ENCODE measurements around the gene LRIG1.

The LRIG1 gene

GRCh38 chr3:66473692-66474091, 27.1 kb downstream of the LRIG1 start:
- Histone ChIP-seq H3K9me3 (ENCODE audit: control insufficient read depth, low read length) (no peaks in the 10 kb centered on the region), H3K4me1 (ENCODE audit: control insufficient read depth, insufficient read depth, low read length) (peaks cover 63% of the 10 kb centered on the region)

GRCh38 chr3:66473181-66473580, 27.6 kb downstream of the LRIG1 start:
- H3K4me3 ChIP-seq (ENCODE audit: low read length) = no peak overlapping the region
- H3K36me3 ChIP-seq (ENCODE audit: control insufficient read depth, insufficient read depth, low read length) = no peaks in the 10 kb centered on the region
- peak overlapping the region; percentile 2 for H3K9ac ChIP-seq (ENCODE audit: low read length)
- H3K9me3 ChIP-seq (ENCODE audit: control insufficient read depth, low read length) = no peaks in the 10 kb centered on the region
- peaks cover 63% of the 10 kb centered on the region for H3K4me1 ChIP-seq (ENCODE audit: control insufficient read depth, insufficient read depth, low read length)
- no peaks in the 10 kb centered on the region for H3K27me3 ChIP-seq (ENCODE audit: control insufficient read depth, insufficient read depth, low read length)

More at GRCh38 chr3:66473692-66474091, 27.1 kb downstream of the LRIG1 start:
- H3K27me3 ChIP-seq (ENCODE audit: control insufficient read depth, insufficient read depth, low read length) = no peaks in the 10 kb centered on the region
- H3K9ac ChIP-seq (ENCODE audit: low read length) = no peak overlapping the region
- H3K4me3 ChIP-seq (ENCODE audit: low read length) = no peak overlapping the region
- H3K36me3 ChIP-seq (ENCODE audit: control insufficient read depth, insufficient read depth, low read length) = no peaks in the 10 kb centered on the region

GRCh38 chr3:66472313-66473134, 28.3 kb downstream of the LRIG1 start:
- Histone ChIP-seq H3K4me1 (ENCODE audit: control insufficient read depth, insufficient read depth, low read length) (peaks cover 63% of the 10 kb centered on the region), H3K9me3 (ENCODE audit: control insufficient read depth, low read length) (no peaks in the 10 kb centered on the region), H3K36me3 (ENCODE audit: control insufficient read depth, insufficient read depth, low read length) (no peaks in the 10 kb centered on the region), H3K9ac (ENCODE audit: low read length) (peak overlapping the region; percentile 2), H3K27me3 (ENCODE audit: control insufficient read depth, insufficient read depth, low read length) (no peaks in the 10 kb centered on the region), H3K4me3 (ENCODE audit: low read length) (no peak overlapping the region)

DNA sequence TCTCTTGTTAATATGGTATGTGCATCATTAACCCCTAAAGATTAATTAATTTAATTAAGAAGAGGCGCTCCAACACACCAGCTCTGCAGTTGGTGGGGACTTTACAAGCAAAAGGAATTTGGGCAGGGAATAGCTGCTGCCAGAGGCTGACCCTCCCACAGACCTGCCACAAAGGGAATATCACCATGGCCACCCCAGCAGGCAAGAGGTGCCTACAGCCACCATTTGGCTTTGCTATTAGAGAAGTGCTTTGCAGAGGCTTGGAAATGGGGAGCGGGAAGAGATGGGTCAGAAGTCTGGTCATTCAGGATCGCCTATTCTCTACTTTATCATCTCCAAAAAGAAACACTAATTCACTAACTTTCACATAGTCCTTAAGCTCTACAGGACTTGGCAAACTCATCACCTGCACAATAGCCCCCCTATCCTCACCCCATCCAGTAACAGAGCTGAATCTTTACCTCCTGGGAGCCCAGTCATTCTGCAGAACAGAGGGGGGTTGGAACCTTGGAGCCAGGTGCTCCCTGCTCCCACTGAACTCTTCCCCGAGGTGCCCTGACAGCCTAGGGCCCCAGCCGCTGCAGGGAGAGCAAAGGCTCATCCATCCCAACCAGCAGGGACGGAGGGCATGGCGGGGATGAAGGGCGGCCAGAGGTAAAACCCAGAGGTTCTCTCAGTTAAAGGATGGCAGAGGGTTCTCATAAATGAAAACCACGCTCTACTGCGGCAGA, 29.7 kb downstream of the LRIG1 start:
- H3K4me1 ChIP-seq (ENCODE audit: control insufficient read depth, insufficient read depth, low read length) = peaks cover 52% of the 10 kb centered on the region
- H3K4me3 ChIP-seq (ENCODE audit: low read length) = no peak overlapping the region
- H3K36me3 ChIP-seq (ENCODE audit: control insufficient read depth, insufficient read depth, low read length) = no peaks in the 10 kb centered on the region
- no peak overlapping the region for H3K9ac ChIP-seq (ENCODE audit: low read length)
- no peaks in the 10 kb centered on the region for H3K9me3 ChIP-seq (ENCODE audit: control insufficient read depth, low read length)
- no peaks in the 10 kb centered on the region for H3K27me3 ChIP-seq (ENCODE audit: control insufficient read depth, insufficient read depth, low read length)

GRCh38 chr3:66470285-66470684, 30.5 kb downstream of the LRIG1 start:
- H3K4me3 ChIP-seq (ENCODE audit: low read length) = no peak overlapping the region
- H3K9me3 ChIP-seq (ENCODE audit: control insufficient read depth, low read length) = no peaks in the 10 kb centered on the region
- H3K36me3 ChIP-seq (ENCODE audit: control insufficient read depth, insufficient read depth, low read length) = no peaks in the 10 kb centered on the region
- no peaks in the 10 kb centered on the region for H3K27me3 ChIP-seq (ENCODE audit: control insufficient read depth, insufficient read depth, low read length)
- no peak overlapping the region for H3K9ac ChIP-seq (ENCODE audit: low read length)
- peaks cover 43% of the 10 kb centered on the region for H3K4me1 ChIP-seq (ENCODE audit: control insufficient read depth, insufficient read depth, low read length)

GRCh38 chr3:66469220-66469640, 31.6 kb downstream of the LRIG1 start:
- no peak overlapping the region for H3K4me3 ChIP-seq (ENCODE audit: low read length)
- no peak overlapping the region for H3K9ac ChIP-seq (ENCODE audit: low read length)
- no peaks in the 10 kb centered on the region for H3K27me3 ChIP-seq (ENCODE audit: control insufficient read depth, insufficient read depth, low read length)
- no peaks in the 10 kb centered on the region for H3K9me3 ChIP-seq (ENCODE audit: control insufficient read depth, low read length)
- H3K4me1 ChIP-seq (ENCODE audit: control insufficient read depth, insufficient read depth, low read length) = peaks cover 43% of the 10 kb centered on the region
- no peaks in the 10 kb centered on the region for H3K36me3 ChIP-seq (ENCODE audit: control insufficient read depth, insufficient read depth, low read length)

- Histone ChIP-seq H3K36me3 (ENCODE audit: control insufficient read depth, insufficient read depth, low read length) (no peaks in the 10 kb centered on the region), H3K9me3 (ENCODE audit: control insufficient read depth, low read length) (no peaks in the 10 kb centered on the region), H3K27me3 (ENCODE audit: control insufficient read depth, insufficient read depth, low read length) (no peaks in the 10 kb centered on the region), H3K4me3 (ENCODE audit: low read length) (no peak overlapping the region), H3K9ac (ENCODE audit: low read length) (no peak overlapping the region), H3K4me1 (ENCODE audit: control insufficient read depth, insufficient read depth, low read length) (peaks cover 45% of the 10 kb centered on the region)
Measured at GRCh38 chr3:66467996-66468735, 32.7 kb downstream of the LRIG1 start.

DNA sequence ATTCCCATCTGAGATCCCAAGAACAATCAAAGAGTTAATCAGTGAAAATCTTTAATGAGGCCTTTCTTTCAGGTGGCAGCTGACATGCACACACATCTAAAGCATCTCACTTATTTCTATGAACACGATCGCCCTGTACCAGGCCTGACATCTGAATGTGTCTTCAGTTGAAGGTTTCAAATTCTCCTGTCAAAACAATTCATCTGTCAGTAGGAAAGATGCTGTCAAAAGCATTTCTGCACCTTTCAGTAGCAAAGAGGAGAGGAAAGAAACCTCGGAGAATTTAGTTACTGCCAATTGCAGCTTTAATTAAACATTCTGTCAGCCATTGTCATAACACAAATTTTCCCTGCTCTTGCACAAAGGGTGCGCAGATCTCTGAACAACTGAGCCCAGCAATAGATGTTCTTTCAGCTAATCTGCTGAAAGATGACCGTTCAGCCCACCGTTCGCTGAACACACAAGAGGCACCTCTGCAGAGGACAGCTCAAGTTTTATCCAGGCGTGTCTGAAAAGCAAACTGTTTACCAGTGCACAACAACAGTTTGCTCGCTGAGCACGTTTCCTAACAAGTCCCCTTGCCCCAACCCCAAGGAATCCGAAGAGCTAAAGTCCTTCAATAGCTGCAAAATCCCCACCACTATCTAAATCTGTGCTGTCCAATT, 34.1 kb downstream of the LRIG1 start:
- H3K9me3 ChIP-seq (ENCODE audit: control insufficient read depth, low read length) = no peaks in the 10 kb centered on the region
- H3K27me3 ChIP-seq (ENCODE audit: control insufficient read depth, insufficient read depth, low read length) = no peaks in the 10 kb centered on the region
- no peak overlapping the region for H3K9ac ChIP-seq (ENCODE audit: low read length)
- no peaks in the 10 kb centered on the region for H3K36me3 ChIP-seq (ENCODE audit: control insufficient read depth, insufficient read depth, low read length)
- H3K4me1 ChIP-seq (ENCODE audit: control insufficient read depth, insufficient read depth, low read length) = peaks cover 55% of the 10 kb centered on the region
- H3K4me3 ChIP-seq (ENCODE audit: low read length) = no peak overlapping the region

- peaks cover 56% of the 10 kb centered on the region for H3K4me1 ChIP-seq (ENCODE audit: control insufficient read depth, insufficient read depth, low read length)
- no peaks in the 10 kb centered on the region for H3K27me3 ChIP-seq (ENCODE audit: control insufficient read depth, insufficient read depth, low read length)
- no peaks in the 10 kb centered on the region for H3K9me3 ChIP-seq (ENCODE audit: control insufficient read depth, low read length)
- H3K4me3 ChIP-seq (ENCODE audit: low read length) = no peak overlapping the region
- no peak overlapping the region for H3K9ac ChIP-seq (ENCODE audit: low read length)
- H3K36me3 ChIP-seq (ENCODE audit: control insufficient read depth, insufficient read depth, low read length) = no peaks in the 10 kb centered on the region
Measured at GRCh38 chr3:66465587-66465986, 35.2 kb downstream of the LRIG1 start.

DNA sequence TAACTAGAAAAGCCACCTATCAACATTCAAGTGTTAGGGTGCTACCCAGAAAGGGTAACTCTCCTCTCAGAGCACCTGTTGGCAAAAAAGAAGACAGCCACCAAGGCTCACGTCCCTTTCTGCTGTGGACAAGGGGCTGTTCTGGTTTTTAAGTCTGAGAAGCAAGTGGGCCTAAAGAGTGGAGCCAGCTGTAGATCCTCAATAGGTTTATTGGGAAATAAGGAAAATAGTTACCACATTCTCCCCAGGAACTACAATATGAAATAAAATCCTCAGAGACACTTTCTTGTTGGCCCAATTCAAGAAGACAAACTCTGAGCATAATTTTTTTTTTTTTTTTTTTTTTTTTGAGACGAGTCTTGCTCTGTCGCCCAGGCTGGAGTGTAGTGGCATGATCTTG, 35.8 kb downstream of the LRIG1 start:
- H3K36me3 ChIP-seq (ENCODE audit: control insufficient read depth, insufficient read depth, low read length) = no peaks in the 10 kb centered on the region
- no peaks in the 10 kb centered on the region for H3K27me3 ChIP-seq (ENCODE audit: control insufficient read depth, insufficient read depth, low read length)
- no peak overlapping the region for H3K4me3 ChIP-seq (ENCODE audit: low read length)
- no peak overlapping the region for H3K9ac ChIP-seq (ENCODE audit: low read length)
- H3K9me3 ChIP-seq (ENCODE audit: control insufficient read depth, low read length) = no peaks in the 10 kb centered on the region
- peaks cover 56% of the 10 kb centered on the region for H3K4me1 ChIP-seq (ENCODE audit: control insufficient read depth, insufficient read depth, low read length)

- no peaks in the 10 kb centered on the region for H3K27me3 ChIP-seq (ENCODE audit: control insufficient read depth, insufficient read depth, low read length)
- H3K4me1 ChIP-seq (ENCODE audit: control insufficient read depth, insufficient read depth, low read length) = peaks cover 56% of the 10 kb centered on the region
- H3K9ac ChIP-seq (ENCODE audit: low read length) = no peak overlapping the region
- no peaks in the 10 kb centered on the region for H3K9me3 ChIP-seq (ENCODE audit: control insufficient read depth, low read length)
- no peak overlapping the region for H3K4me3 ChIP-seq (ENCODE audit: low read length)
- H3K36me3 ChIP-seq (ENCODE audit: control insufficient read depth, insufficient read depth, low read length) = no peaks in the 10 kb centered on the region
Measured at GRCh38 chr3:66464512-66464894, 36.3 kb downstream of the LRIG1 start.

All from mucosa of stomach (tissue), 1 donor.